HK-2 (cell line): Measurements from ENCODE around the gene PSMA7.

Experiments
- DNase-seq: peaks from one replicate; pipeline ENCODE4 v3.0.0-alpha.2; 2018; ENCODE audit not compliant: unreplicated experiment

Gene PSMA7

GRCh38 chr20:62136283-62137091 lies 6.7 kb downstream of the PSMA7 start:
- DNase-seq, result peak; percentile 56

GRCh38 chr20:62135573-62136266 lies 7.5 kb downstream of the PSMA7 start:
- no peak for DNase-seq

GRCh38 chr20:62134735-62135231 lies 8.4 kb downstream of the PSMA7 start:
- no peak for DNase-seq

- DNase-seq, result no peak
Measured at GRCh38 chr20:62133864-62134263, 9.3 kb downstream of the PSMA7 start.

- DNase-seq, result no peak
Measured at GRCh38 chr20:62133051-62133845, 9.9 kb downstream of the PSMA7 start.

- no peak for DNase-seq
Measured at GRCh38 chr20:62132421-62132820, 10.8 kb downstream of the PSMA7 start.

GRCh38 chr20:62131560-62132320 lies 11.5 kb downstream of the PSMA7 start:
- DNase-seq, result no peak

- DNase-seq, result no peak
Measured at GRCh38 chr20:62129731-62130531, 13.3 kb downstream of the PSMA7 start.

- no peak for DNase-seq
Measured at GRCh38 chr20:62128502-62128901, 14.7 kb downstream of the PSMA7 start.

GRCh38 chr20:62127799-62128198 lies 15.4 kb downstream of the PSMA7 start:
- DNase-seq, result no peak

GRCh38 chr20:62126141-62126540 lies 17.1 kb downstream of the PSMA7 start:
- no peak for DNase-seq

GRCh38 chr20:62123450-62124118 lies 19.6 kb downstream of the PSMA7 start:
- DNase-seq, result no peak

GRCh38 chr20:62122654-62123449 lies 20.3 kb downstream of the PSMA7 start:
- DNase-seq, result peak; percentile 62

- DNase-seq, result peak; percentile 100
Measured at GRCh38 chr20:62121776-62122653, 21.2 kb downstream of the PSMA7 start, which contains the start of gene LSM14B. LSM14B (plus strand) TSS chr20:62122475; CDS start chr20:62122667, 192 bp downstream.

GRCh38 chr20:62120990-62121775 lies 22.0 kb downstream of the PSMA7 start:
- DNase-seq, result no peak

GRCh38 chr20:62120365-62120762 lies 22.8 kb downstream of the PSMA7 start:
- no peak for DNase-seq
